Smooth muscle cell of the brain vasculature (primary cell): ENCODE data around the gene HAVCR1.
"Not testable (repeated sequence)": the region's sequence is repeated elsewhere in the genome, so short reads cannot be mapped to it uniquely, and the experiment has no call there.

Source experiments
- DNase-seq: peaks from one replicate; pipeline ENCODE4 v3.0.0-alpha.2; 2012; ENCODE audit warnings: low read depth, low spot score

HAVCR1 gene

GRCh38 chr5:157050050-157050449 lies 8.9 kb downstream of the HAVCR1 start:
- no peak for DNase-seq

GRCh38 chr5:157049605-157050004 lies 9.3 kb downstream of the HAVCR1 start:
- no peak for DNase-seq

DNA sequence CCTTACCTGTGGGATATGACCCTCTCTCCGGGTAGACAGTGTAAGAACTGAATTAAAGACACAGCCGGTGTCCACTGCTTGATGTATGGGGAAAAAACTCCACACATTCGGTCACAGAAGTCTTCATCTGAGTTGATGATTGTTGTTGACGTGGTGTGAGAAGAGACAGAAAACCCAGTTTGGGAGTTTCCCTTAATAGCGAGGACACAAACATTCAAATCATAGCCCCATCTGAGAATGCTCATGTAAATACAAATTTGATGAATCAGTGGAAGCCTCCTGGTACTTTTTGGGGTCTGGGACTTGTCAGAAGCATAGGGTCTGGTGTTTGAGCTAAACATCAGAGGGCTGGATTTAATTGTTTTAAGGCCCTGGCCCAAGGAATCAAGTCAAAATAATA lies 11.0 kb downstream of the HAVCR1 start:
- no peak for DNase-seq

DNA sequence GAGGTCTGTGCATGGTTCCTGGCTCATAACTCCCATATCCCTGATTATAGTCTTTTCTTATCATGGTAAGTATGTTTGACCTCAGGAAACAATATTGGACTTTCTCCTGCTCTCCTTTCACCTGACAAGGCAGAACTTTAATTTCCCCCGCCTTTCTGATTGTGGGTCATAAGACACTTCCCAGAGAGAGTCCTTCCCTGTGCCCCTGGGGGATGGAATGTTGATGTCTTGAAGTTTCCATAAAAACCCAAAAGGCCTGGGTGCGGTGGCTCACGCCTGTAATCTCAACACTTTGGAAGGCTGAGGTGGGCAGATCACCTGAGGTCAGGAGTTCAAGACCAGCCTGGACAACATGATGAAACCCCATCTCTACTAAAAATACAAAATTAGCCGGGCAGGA lies 11.9 kb downstream of the HAVCR1 start:
- DNase-seq: not testable (repeated sequence)

GRCh38 chr5:157046041-157046440 lies 12.9 kb downstream of the HAVCR1 start:
- DNase-seq: no peak

DNA sequence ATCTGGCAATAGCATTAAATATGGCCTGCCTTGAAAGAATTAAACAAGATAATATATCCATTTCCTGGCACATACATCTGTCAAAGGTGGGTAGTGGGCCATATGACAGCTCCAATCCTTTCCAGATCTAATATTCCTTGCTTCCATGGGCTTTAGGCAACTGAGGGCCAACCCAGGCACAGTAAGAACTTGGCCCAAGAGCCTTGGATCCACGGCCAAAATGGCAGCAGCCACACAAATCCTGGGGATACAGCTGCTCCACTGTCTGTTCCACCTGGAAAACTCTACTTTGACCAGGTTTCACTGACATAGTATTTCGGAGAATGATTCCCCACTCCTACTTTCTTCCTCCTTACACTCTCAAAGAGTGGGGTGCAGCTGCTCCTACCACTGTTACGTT lies 13.3 kb downstream of the HAVCR1 start:
- no peak for DNase-seq

GRCh38 chr5:157038568-157039187 lies 20.2 kb downstream of the HAVCR1 start:
- DNase-seq: no peak

GRCh38 chr5:157034106-157035072 lies 24.5 kb downstream of the HAVCR1 start:
- DNase-seq: not testable (repeated sequence)

GRCh38 chr5:157033071-157033583 lies 25.8 kb downstream of the HAVCR1 start:
- no peak for DNase-seq

GRCh38 chr5:157030692-157031091 lies 28.2 kb downstream of the HAVCR1 start:
- no peak for DNase-seq

DNA sequence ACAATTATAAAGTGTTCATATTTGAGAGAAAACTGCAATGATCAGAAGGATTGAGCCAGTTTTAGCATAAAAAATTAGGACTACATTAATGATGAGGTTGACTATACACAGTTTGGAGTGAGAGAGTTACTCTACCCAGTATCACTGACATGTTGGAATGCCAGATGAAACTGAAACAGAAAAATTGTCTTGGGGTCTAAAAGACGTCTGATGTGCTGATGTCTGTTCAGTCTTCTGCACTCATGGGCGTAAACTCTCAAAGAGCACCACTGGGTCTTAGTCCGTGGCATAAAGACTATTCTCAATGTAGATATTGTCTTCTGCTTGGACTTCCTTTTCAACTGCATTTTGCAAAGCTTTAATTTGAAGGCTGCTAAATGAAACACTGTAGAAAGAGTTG lies 29.5 kb downstream of the HAVCR1 start:
- DNase-seq: no peak

DNA sequence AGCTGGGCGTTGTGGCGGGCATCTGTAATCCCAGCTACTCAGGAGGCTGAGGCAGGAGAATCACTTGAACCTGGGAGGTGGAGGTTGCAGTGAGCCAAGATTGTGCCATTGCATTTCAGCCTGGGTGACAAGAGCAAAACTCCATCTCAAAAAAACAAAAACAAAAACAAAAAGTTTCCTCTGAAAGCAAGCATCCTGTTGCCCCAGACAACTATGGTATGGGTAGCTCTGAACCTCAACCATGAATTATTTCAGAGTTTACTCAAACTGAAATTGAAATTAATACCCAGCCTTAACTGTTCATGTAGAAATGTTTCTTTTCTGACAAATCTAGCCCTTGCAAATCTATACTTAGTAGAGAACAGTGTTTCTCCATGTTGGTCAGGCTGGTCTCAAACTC lies 31.3 kb downstream of the HAVCR1 start:
- not testable (repeated sequence) for DNase-seq

DNA sequence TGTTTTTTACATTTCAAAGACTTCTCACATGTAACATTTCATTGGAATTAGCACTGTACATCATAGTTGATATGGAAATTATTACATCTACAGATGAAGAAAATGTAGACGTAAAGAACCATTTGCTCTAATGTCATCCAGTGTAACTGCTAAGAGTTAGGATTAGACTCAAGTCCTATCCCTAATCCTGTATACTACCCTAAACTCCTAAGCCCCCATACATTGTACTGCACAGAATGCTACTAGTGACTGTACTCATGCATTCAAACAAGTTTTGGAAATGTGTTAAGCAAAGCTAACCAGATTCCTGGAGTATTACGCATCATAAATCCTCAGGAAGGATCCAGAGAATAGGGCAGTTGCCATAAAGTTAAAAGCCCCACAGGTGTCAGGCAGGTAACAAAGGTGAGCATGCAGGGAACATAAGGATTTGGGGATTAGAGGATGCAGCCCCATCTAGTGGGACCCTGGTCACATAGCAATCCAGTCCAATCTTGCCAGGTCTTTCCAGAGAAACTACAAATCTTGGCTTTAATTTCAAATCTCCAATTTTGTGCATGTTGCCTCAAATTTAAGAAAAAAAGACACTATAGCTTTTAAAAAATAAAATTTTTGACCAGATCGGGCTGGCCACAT lies 32.0 kb downstream of the HAVCR1 start:
- no peak for DNase-seq

- no peak for DNase-seq
Observed at GRCh38 chr5:157025093-157025698, 33.7 kb downstream of the HAVCR1 start.

DNA sequence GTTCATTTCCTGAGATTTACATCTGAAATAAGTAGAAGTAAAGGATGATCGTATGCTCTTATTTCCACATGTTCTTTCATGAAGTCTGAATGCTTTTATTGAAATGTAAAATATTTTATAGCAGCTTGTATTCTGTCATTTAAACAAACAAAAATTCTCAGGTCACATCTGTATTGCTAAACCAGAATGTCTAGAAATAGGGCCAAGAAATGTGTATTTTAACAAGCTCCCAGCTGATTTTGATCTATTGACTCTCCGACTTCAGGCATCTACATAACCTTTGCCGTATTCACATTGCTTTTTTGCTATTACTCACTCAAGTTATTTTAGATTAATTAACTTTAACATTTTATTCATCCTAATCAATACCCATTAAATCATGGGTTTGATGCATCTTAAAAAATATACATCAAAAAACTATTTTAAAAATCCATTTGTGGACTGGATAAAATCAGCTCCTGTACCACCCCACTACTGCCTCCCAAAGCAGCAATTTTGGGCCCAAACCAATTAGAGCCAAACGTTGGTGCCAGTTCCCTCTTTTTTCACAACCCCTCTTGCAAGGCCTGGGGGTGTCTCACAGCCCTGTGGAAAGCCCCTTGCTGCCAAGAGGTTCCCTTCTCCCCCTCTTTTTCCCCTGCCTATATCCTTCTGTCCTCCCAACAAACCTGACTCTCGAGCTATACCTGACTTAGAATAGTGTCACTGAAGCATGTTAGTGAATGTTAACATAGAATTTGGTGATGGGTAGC lies 34.5 kb downstream of the HAVCR1 start:
- DNase-seq: no peak

DNA sequence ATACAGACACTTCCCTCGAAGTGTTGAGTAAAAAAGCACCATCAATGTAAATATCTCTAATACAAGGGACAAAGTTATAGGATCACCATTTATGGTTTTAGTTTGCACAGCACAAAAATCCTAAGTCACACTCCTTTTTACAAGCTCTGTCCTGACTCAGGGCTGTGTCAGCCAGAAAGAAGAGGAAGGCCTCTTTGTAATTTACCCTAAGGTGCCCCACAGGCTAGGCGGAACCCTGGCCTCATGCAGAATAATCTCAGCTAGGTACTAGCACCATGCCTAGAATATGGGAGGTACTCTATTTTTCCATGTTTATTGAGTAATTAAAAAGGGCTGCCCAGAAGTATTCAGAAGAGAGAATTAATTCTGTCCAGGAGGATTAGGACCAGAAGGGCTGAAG lies 36.9 kb downstream of the HAVCR1 start:
- DNase-seq: no peak

DNA sequence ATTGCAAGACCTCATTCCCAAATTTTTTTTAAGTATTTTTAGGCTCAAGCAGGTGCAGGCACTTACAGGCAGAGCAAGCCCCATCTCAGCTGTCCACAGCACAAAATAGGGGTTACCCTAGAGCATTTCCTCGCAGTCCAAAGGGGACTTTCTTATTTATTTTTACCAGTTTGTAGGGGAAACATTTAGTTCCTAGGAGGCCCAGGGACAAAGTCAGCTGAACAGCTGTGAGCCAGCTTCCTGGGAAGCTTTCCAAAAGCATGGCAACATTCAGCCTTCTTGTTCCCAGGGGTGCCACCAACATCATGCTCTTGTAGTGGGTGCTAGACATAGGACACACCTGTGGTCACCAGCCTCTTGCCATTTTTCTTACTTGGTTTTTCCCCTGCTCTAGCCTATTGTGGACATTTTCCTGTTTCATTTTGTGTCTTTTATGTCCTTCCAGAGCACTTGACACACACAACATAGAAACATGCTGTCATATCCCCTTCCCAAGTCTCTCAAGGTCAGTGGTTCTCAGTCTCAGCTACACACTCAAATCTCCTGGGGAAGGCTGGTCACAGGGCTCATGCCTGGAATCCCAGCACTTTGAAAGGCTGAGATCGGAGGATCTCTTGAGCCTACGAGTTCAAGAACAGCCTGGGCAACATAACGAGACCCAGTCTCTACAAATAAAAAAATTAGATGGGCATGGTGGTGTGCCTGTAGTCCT lies 38.2 kb downstream of the HAVCR1 start:
- DNase-seq: no peak

DNA sequence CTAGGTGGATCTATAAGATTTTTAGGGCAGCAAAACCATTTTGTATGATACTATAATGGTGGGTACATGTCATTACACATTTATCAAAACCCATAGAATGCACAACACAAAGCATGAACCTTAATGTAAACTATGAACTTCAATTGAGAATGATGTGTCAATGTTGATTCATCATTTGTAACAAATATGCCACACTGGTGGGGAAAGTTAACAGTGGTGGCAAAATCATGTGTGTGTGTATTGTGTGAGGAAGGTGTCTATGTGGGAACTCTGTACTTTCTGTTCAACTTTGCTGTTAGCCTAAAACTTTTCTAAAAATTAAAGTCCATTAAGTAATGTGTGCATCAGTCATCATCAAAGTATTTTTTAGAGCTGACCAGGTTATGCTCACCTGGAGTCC lies 38.9 kb downstream of the HAVCR1 start:
- DNase-seq: no peak

GRCh38 chr5:157014143-157014542 lies 44.8 kb downstream of the HAVCR1 start:
- DNase-seq: not testable (repeated sequence)

GRCh38 chr5:157006262-157006661 lies 52.7 kb downstream of the HAVCR1 start:
- no peak for DNase-seq
